WTC11 (cell line): ENCODE measurements around the gene CAND2.

Source experiments
- CREB1 ChIP-seq: sonication (generic); formaldehyde crosslinking; IDR thresholded peaks from 2 replicates; pipeline ENCODE4 v1.8.0; 2023; ENCODE audit warnings: mild to moderate bottlenecking, missing genetic modification reagents
- ESRRA ChIP-seq: sonication (generic); formaldehyde crosslinking; IDR thresholded peaks from 2 replicates; pipeline ENCODE4 v1.8.1; 2022; ENCODE audit warnings: mild to moderate bottlenecking, missing genetic modification reagents, borderline replicate concordance
- ETV6 ChIP-seq: sonication (generic); formaldehyde crosslinking; IDR thresholded peaks from 2 replicates; pipeline ENCODE4 v1.8.1; 2022; ENCODE audit warnings: mild to moderate bottlenecking, missing genetic modification reagents
- GABPB1 ChIP-seq: sonication (generic); formaldehyde crosslinking; IDR thresholded peaks from 2 replicates; pipeline ENCODE4 v1.8.1; 2023; ENCODE audit warnings: mild to moderate bottlenecking, missing genetic modification reagents
- HMGA2 ChIP-seq: fragments of 250-450 bp; sonication (Bioruptor Pico); IDR thresholded peaks from 2 replicates; pipeline ENCODE4 v1.4.0; 2021; ENCODE audit warnings: mild to moderate bottlenecking, moderate library complexity
- KAT7 ChIP-seq: sonication (generic); formaldehyde crosslinking; IDR thresholded peaks from 2 replicates; pipeline ENCODE4 v1.8.1; 2023; ENCODE audit warnings: missing genetic modification reagents, mild to moderate bottlenecking, borderline replicate concordance
- PRRX2 ChIP-seq: fragments of 250-450 bp; sonication (Bioruptor Pico); IDR thresholded peaks from 2 replicates; pipeline ENCODE4 v1.8.0; 2021; ENCODE audit warnings: mild to moderate bottlenecking
- SP1 ChIP-seq: sonication (generic); formaldehyde crosslinking; conservative IDR thresholded peaks from 2 replicates; pipeline ENCODE4 v1.8.1; 2022; ENCODE audit warnings: missing genetic modification reagents
- USF1 ChIP-seq: sonication (generic); formaldehyde crosslinking; IDR thresholded peaks from 2 replicates; pipeline ENCODE4 v1.8.0; 2022; ENCODE audit warnings: mild to moderate bottlenecking, missing genetic modification reagents
- ZNF232 ChIP-seq: sonication (generic); formaldehyde crosslinking; IDR thresholded peaks from 2 replicates; pipeline ENCODE4 v1.8.0; 2022; ENCODE audit warnings: mild to moderate bottlenecking, missing genetic modification reagents
- TF ChIP-seq, protein P1 (sequence below): fragments of 200-600 bp; IDR thresholded peaks from 2 replicates; pipeline ENCODE4 v1.8.0; 2022; ENCODE audit warnings: antibody characterized with exemption
- TF ChIP-seq, protein P2 (sequence below): fragments of 250-450 bp; sonication (Bioruptor Pico); IDR thresholded peaks from 2 replicates; pipeline ENCODE4 v2.1.2; 2022; ENCODE audit warnings: mild to moderate bottlenecking, moderate library complexity
- TF ChIP-seq, protein P3 (sequence below): sonication (generic); formaldehyde crosslinking; IDR thresholded peaks from 2 replicates; pipeline ENCODE4 v1.8.1; 2022; ENCODE audit warnings: mild to moderate bottlenecking, missing genetic modification reagents, moderate library complexity, borderline replicate concordance
- TF ChIP-seq, protein P4 (sequence below): sonication (generic); formaldehyde crosslinking; IDR thresholded peaks from 2 replicates; pipeline ENCODE4 v1.8.0; 2022; ENCODE audit warnings: mild to moderate bottlenecking, missing genetic modification reagents

DNA sequence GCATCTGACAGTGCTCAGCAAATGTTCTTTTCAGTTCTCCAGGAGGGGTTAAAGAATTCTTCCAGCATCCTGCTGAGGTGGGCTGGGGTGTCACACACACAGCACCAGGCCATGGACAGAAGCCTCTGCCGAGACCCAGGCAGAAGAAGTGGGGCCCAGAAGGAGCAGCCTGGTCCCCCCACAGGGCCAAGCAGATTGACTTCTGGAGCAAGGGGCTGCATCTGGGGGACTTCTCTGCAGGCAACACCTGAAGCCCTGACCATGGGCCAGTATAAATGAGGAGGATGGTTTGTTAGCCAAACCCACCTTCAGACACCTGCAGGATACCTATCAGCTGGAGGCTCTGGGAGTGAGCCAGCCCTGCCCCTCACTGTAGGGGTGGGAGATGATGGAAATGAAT is 21.3 kb upstream of the CAND2 start:
- TF ChIP-seq, protein P1, sequence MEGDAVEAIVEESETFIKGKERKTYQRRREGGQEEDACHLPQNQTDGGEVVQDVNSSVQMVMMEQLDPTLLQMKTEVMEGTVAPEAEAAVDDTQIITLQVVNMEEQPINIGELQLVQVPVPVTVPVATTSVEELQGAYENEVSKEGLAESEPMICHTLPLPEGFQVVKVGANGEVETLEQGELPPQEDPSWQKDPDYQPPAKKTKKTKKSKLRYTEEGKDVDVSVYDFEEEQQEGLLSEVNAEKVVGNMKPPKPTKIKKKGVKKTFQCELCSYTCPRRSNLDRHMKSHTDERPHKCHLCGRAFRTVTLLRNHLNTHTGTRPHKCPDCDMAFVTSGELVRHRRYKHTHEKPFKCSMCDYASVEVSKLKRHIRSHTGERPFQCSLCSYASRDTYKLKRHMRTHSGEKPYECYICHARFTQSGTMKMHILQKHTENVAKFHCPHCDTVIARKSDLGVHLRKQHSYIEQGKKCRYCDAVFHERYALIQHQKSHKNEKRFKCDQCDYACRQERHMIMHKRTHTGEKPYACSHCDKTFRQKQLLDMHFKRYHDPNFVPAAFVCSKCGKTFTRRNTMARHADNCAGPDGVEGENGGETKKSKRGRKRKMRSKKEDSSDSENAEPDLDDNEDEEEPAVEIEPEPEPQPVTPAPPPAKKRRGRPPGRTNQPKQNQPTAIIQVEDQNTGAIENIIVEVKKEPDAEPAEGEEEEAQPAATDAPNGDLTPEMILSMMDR = no peak
- TF ChIP-seq ZNF232 (CRISPR knock-in tag) (no peak), KAT7 (CRISPR knock-in tag) (no peak), CREB1 (no peak), SP1 (CRISPR knock-in tag) (no peak), USF1 (no peak), PRRX2 (no peak), ETV6 (CRISPR knock-in tag) (no peak), HMGA2 (no peak), ESRRA (CRISPR knock-in tag) (no peak), GABPB1 (no peak)
- TF ChIP-seq, protein P2, sequence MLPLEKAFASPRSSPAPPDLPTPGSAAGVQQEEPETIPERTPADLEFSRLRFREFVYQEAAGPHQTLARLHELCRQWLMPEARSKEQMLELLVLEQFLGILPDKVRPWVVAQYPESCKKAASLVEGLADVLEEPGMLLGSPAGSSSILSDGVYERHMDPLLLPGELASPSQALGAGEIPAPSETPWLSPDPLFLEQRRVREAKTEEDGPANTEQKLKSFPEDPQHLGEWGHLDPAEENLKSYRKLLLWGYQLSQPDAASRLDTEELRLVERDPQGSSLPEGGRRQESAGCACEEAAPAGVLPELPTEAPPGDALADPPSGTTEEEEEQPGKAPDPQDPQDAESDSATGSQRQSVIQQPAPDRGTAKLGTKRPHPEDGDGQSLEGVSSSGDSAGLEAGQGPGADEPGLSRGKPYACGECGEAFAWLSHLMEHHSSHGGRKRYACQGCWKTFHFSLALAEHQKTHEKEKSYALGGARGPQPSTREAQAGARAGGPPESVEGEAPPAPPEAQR (CRISPR knock-in tag) = no peak
- TF ChIP-seq, protein P3, sequence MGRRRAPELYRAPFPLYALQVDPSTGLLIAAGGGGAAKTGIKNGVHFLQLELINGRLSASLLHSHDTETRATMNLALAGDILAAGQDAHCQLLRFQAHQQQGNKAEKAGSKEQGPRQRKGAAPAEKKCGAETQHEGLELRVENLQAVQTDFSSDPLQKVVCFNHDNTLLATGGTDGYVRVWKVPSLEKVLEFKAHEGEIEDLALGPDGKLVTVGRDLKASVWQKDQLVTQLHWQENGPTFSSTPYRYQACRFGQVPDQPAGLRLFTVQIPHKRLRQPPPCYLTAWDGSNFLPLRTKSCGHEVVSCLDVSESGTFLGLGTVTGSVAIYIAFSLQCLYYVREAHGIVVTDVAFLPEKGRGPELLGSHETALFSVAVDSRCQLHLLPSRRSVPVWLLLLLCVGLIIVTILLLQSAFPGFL (CRISPR knock-in tag) = no peak
- TF ChIP-seq, protein P4, sequence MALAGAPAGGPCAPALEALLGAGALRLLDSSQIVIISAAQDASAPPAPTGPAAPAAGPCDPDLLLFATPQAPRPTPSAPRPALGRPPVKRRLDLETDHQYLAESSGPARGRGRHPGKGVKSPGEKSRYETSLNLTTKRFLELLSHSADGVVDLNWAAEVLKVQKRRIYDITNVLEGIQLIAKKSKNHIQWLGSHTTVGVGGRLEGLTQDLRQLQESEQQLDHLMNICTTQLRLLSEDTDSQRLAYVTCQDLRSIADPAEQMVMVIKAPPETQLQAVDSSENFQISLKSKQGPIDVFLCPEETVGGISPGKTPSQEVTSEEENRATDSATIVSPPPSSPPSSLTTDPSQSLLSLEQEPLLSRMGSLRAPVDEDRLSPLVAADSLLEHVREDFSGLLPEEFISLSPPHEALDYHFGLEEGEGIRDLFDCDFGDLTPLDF (CRISPR knock-in tag) = no peak
